ENCODE measurements around the gene CLDN7. TPM values are rescaled to one million over a fixed set of nuclear protein-coding genes. Genes with fewer than 3 reads are reported as not detected.
A peak's percentile ranks its signal among the peaks of the same experiment; 100 is the strongest.

CLDN7 gene, protein sequence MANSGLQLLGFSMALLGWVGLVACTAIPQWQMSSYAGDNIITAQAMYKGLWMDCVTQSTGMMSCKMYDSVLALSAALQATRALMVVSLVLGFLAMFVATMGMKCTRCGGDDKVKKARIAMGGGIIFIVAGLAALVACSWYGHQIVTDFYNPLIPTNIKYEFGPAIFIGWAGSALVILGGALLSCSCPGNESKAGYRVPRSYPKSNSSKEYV
- 0.71 TPM for total RNA-seq
- 1 to 10 TPM in 7 of 8 donors, under 1 TPM in 1; 0.28 to 8.8 (median 2.0) TPM for polyA plus RNA-seq (ENCODE audit: insufficient read depth in 1 of 8, insufficient read length in 8 of 8, low replicate concordance in 1 of 8)
- long read RNA-seq, donor 1, result 0 reads
- long read RNA-seq, donor 2, result 0 reads
- long read RNA-seq, donor 3, result 0 reads
- long read RNA-seq, donor 4, partial matches to known transcripts, result 0 of 1 reads
- long read RNA-seq, donor 4, other reads (novel, unspliced or antisense), result 0 of 1 reads
- long read RNA-seq, donor 5, result 0 reads
- long read RNA-seq, donor 6, result 0 reads
- long read RNA-seq, donor 7, result 0 reads
- long read RNA-seq, donor 8, result 0 reads
- long read RNA-seq, donor 9, result 0 reads
- long read RNA-seq, donor 10, result 0 reads
- long read RNA-seq, donor 11, partial matches to known transcripts, result 0 of 1 reads
- long read RNA-seq, donor 11, other reads (novel, unspliced or antisense), result 0 of 1 reads

DNA sequence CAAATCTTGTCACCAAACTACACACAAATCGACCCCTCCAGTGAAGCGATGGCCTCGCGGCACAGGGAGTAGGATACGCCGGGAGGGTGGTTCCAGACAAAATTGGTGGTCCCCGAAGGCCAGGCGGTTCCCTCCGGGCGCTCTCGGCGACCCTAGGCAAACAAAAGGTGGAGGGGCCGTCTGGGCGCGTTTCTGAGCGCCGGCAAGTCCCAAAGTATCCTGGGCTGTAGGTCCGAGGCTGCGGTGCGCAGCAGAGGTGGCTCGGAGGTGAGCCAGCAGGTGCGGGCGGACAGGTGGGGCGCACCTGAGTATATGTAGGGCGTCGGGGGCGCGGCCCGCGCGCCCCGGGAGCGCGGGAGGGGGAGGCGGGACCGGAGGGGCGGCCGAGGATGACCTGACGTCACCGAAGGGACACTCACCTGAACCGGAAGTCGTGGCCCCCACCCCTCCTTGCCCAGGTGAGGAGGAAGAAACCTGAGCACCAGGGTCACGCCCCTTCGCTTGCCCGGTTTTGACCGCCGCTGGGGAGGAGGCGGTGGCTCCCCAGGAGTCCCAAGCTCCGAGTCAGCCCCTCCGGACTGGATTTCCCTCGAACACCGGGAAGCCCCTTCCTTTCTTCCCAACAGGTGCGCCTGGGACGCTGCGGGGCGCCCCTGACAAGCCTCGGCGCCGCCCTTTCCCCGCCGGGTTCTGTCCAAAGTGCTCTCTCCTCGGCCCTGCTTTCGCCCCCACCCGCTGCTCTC is at the start of gene CLDN7:
Gene CLDN7, minus strand, starts transcription at position 287 of the 743 bp plus-strand sequence. CDS start 435 bp downstream, outside the sequence.
- WGBS (ENCODE audit: insufficient coverage), result 2% methylated on average over 58 of the region's 64 CpGs
- DNase-seq, result no peak
- H3K27me3 ChIP-seq (ENCODE audit: control insufficient read depth, insufficient read depth, low read length), result peaks cover 61% of the 10 kb centered on the region
- H3K9me3 ChIP-seq (replicated peaks; ENCODE audit: control insufficient read depth, low read depth, low read length), result no peaks in the 10 kb centered on the region
- peaks cover 24% of the 10 kb centered on the region for H3K4me1 ChIP-seq (ENCODE audit: control insufficient read depth, insufficient read depth, low read length)
- peak within 1 kb of the TSS; percentile 41 for H3K4me3 ChIP-seq (ENCODE audit: low read length)
- no peak within 1 kb of the TSS for H3K27ac ChIP-seq (ENCODE audit: low read length)
- peaks cover 22% of the 10 kb centered on the region for H3K36me3 ChIP-seq (ENCODE audit: control insufficient read depth, insufficient read depth, low read length)

DNA sequence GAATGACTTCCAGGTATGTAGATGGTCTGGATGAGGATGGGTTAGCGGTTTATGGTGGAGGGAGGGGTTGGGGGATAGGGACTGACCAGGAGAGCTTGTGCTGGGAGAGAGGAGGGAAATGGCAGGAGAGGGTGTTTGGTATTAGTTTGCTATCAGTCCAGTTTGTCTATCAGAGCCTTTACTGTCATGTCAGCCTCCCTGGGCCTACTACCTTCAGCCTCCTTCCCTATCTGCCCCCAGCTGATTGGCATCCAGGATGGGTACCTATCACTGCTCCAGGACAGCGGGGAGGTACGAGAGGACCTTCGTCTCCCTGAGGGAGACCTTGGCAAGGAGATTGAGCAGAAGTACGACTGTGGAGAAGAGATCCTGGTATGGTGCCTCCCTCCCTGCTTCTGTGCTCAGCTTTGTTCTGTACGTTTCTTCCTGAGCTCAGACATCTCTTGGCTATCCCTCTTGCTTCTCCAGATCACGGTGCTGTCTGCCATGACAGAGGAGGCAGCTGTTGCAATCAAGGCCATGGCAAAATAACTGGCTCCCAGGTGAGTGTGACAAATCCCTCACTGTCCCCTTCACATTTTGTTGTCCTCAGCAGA is 48.9 kb upstream of the CLDN7 start:
- H3K27me3 ChIP-seq (ENCODE audit: control insufficient read depth, insufficient read depth, low read length), result no peaks in the 10 kb centered on the region
- no peaks in the 10 kb centered on the region for H3K9me3 ChIP-seq (replicated peaks; ENCODE audit: control insufficient read depth, low read depth, low read length)
- DNase-seq, result no peak
- H3K36me3 ChIP-seq (ENCODE audit: control insufficient read depth, insufficient read depth, low read length), result peaks cover 55% of the 10 kb centered on the region
- no peak overlapping the region for H3K4me3 ChIP-seq (ENCODE audit: low read length)
- H3K27ac ChIP-seq (ENCODE audit: low read length), result no peak overlapping the region
- H3K4me1 ChIP-seq (ENCODE audit: control insufficient read depth, insufficient read depth, low read length), result peaks cover 43% of the 10 kb centered on the region
- 82% methylated on average over 7 of the region's 7 CpGs for WGBS (ENCODE audit: insufficient coverage)

DNA sequence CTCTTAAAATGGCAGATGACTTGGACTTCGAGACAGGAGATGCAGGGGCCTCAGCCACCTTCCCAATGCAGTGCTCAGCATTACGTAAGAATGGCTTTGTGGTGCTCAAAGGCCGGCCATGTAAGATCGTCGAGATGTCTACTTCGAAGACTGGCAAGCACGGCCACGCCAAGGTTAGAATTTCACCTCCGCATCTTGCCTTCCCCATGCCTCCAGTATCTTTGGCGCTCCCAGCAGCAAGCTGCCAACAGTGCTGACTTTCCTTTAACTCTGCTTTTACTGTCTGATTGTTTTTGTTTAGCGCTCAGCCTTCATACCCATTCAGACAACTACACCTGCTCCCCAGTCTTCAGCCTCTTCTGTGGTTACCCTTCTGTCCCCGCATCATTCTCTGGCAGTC is 47.4 kb upstream of the CLDN7 start:
- DNase-seq, result no peak
- Histone ChIP-seq H3K27ac (ENCODE audit: low read length) (peak overlapping the region; percentile 98), H3K4me3 (ENCODE audit: low read length) (no peak overlapping the region), H3K27me3 (ENCODE audit: control insufficient read depth, insufficient read depth, low read length) (no peaks in the 10 kb centered on the region), H3K36me3 (ENCODE audit: control insufficient read depth, insufficient read depth, low read length) (peaks cover 50% of the 10 kb centered on the region), H3K9me3 (replicated peaks; ENCODE audit: control insufficient read depth, low read depth, low read length) (no peaks in the 10 kb centered on the region), H3K4me1 (ENCODE audit: control insufficient read depth, insufficient read depth, low read length) (peaks cover 36% of the 10 kb centered on the region)
- 86% methylated on average over 12 of the region's 12 CpGs for WGBS (ENCODE audit: insufficient coverage)

DNA sequence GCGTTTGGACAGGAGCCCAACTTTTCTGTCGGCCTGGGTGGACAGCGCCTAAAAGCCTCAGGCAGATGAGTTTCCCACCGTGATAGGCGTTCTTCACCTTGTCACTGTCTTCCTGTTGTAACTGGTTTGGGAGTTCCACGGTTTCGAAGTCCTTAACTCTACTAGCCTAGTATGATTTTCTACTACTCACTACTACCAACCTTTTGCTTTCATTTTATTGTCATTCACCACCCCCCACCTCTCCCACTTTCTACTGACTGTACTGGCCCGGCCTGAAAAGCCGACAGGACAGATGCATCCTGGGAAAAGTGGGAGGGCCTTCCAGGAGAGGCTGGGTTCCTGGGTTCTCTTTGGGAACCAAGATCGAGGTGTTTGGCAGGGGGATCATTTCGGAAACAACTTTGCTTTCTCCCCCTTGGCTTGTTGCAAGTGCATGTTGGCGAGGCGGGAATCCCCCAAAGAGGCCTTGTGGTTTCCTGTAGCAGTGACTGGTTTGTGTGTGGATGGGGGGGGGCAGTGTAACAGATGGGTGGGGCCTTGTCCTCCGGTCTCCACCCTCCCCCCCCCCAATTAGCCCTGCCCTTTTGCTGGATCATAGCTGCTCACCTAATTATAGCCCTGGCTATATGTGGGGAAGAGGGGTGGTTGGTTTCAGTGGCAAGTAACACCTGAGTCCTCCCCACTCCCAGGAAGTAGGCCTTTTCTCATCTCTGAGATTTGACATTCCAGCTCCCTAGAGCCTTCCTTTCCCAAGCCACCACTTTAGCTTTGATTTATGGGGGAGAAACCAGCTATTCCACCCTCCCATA is 46.6 kb upstream of the CLDN7 start:
- Histone ChIP-seq H3K27me3 (ENCODE audit: control insufficient read depth, insufficient read depth, low read length) (no peaks in the 10 kb centered on the region), H3K27ac (ENCODE audit: low read length) (peak overlapping the region; percentile 98), H3K9me3 (replicated peaks; ENCODE audit: control insufficient read depth, low read depth, low read length) (no peaks in the 10 kb centered on the region), H3K4me3 (ENCODE audit: low read length) (peak overlapping the region; percentile 88), H3K36me3 (ENCODE audit: control insufficient read depth, insufficient read depth, low read length) (peaks cover 46% of the 10 kb centered on the region), H3K4me1 (ENCODE audit: control insufficient read depth, insufficient read depth, low read length) (peaks cover 28% of the 10 kb centered on the region)
- DNase-seq, result peak; percentile 90
- 0% methylated on average over 6 of the region's 14 CpGs for WGBS (ENCODE audit: insufficient coverage)

DNA sequence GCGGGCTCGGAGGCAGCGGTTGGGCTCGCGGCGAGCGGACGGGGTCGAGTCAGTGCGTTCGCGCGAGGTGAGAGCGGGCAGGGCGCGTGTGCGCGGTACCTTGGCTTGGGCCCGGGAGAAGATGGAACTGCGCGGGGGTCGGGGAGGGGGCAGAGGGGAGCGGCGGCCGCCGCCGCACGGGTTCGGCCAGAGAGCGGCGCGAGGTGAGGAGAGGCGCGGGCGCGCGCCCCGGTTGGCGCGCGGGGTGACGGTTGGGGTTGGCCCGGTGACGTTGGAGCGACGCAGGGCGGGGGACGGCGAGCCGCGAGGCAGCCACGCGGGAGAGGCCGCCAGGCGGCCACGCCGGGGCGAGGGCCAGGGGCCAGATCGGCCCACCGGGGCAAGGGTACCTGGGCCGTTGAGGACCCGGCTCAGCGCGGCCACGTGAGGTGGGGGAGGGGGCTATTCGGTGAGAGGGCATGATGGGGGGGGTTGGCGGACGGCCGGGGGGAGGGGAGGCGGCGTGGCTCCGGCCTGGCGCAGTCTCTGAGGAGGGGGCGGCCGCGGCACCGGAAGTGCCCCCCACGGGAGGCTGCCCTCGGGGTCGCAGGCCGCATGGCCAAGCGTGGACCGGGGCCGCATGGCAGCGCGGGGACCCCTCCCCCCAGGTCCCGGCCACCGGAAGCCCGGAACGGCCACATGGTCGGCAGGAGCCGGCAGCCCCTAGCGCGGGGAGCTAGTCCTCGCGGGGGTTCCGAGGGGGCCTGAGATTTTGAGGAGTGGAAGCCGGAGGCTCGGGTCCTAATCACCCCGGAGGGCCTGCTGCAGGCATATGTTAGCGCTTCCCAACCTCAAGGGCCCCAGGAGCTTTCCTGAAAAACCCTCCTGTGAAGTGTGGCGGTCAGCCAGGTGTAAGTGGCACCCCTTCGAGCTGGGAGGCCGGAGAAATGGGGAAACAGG is 45.7 kb upstream of the CLDN7 start:
- Histone ChIP-seq H3K27ac (ENCODE audit: low read length) (peak overlapping the region; percentile 98), H3K36me3 (ENCODE audit: control insufficient read depth, insufficient read depth, low read length) (peaks cover 37% of the 10 kb centered on the region), H3K4me1 (ENCODE audit: control insufficient read depth, insufficient read depth, low read length) (peaks cover 21% of the 10 kb centered on the region), H3K27me3 (ENCODE audit: control insufficient read depth, insufficient read depth, low read length) (no peaks in the 10 kb centered on the region), H3K9me3 (replicated peaks; ENCODE audit: control insufficient read depth, low read depth, low read length) (no peaks in the 10 kb centered on the region), H3K4me3 (ENCODE audit: low read length) (peak overlapping the region; percentile 88)
- WGBS (ENCODE audit: insufficient coverage), result 1% methylated on average over 93 of the region's 104 CpGs
- DNase-seq, result peak; percentile 67

DNA sequence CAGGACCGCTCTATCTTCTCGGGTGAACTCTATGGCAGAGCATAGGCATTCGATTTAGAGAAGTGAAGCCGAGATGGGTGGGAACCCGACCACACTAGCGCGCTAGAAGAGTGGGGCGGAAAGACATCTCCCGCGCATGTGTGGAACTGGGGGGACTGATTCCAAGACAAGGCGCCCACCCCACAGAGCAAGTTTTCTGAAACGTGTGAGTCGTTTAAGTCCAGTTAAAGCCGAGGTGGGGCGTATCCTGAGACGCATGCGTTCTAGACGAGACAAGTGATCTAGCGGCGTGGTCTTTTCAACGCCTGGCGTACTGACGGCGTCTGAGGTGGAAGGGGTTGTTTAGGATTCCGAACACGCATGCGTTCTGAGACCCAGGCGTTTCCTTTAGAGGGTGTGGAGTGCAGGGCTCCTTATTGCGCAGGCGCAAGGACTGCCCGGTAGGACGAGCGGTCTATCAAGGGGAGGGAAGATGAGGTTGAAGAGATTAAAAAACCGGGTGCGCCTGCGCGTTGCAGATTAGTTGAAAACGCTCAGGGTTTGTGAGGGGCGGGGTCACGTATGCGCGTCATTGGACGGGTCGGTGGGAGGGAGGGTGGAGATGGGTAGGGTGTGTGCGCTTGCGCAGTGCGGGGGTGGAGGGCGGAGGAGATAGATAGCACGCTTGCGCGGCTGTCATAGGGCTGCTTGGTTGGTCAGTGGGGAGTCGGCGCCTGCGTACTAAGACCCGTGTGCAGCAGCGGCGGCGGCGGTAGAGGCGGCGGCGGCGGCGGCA is 44.8 kb upstream of the CLDN7 start, which contains the start of gene EIF5A:
Gene EIF5A, plus strand, starts transcription at position 718 of the 775 bp plus-strand sequence. CDS start 2,008 bp downstream, outside the sequence.
- under 1% methylated on average over 63 of the region's 64 CpGs for WGBS (ENCODE audit: insufficient coverage)

DNA sequence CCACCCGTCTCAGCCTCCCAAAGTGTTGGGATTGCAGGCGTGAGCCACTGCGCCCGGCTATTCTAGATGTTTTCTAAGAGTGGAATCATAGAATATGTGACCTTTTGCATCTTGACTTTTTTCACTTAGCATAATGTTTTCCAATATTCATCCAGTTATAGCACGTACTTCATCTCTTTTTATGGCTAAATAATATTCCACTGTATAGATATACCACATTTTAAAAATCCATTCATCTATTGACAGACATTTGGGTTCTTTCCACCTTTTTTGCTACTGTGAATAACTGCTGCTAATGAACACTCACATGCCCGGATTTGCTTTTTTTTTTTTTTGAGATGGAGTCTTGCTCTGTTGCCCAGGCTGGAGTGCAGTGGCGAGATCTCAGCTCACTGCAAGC is 41.9 kb upstream of the CLDN7 start:
- no peak for DNase-seq
- H3K4me1 ChIP-seq (ENCODE audit: control insufficient read depth, insufficient read depth, low read length), result peaks cover 12% of the 10 kb centered on the region
- no peak overlapping the region for H3K4me3 ChIP-seq (ENCODE audit: low read length)
- H3K36me3 ChIP-seq (ENCODE audit: control insufficient read depth, insufficient read depth, low read length), result no peaks in the 10 kb centered on the region
- peaks cover 5% of the 10 kb centered on the region for H3K27me3 ChIP-seq (ENCODE audit: control insufficient read depth, insufficient read depth, low read length)
- no peaks in the 10 kb centered on the region for H3K9me3 ChIP-seq (replicated peaks; ENCODE audit: control insufficient read depth, low read depth, low read length)
- 87% methylated on average over 3 of the region's 7 CpGs for WGBS (ENCODE audit: insufficient coverage)
- H3K27ac ChIP-seq (ENCODE audit: low read length), result no peak overlapping the region

More for the DNA sequence above, 44.8 kb upstream of the CLDN7 start, which contains the start of gene EIF5A:
- peaks cover under 1% of the 10 kb centered on the region for H3K27me3 ChIP-seq (ENCODE audit: control insufficient read depth, insufficient read depth, low read length)
- H3K36me3 ChIP-seq (ENCODE audit: control insufficient read depth, insufficient read depth, low read length), result peaks cover 28% of the 10 kb centered on the region
- peak within 1 kb of the TSS; percentile 88 for H3K4me3 ChIP-seq (ENCODE audit: low read length)
- no peaks in the 10 kb centered on the region for H3K9me3 ChIP-seq (replicated peaks; ENCODE audit: control insufficient read depth, low read depth, low read length)
- DNase-seq, result peak; percentile 100
- peaks cover 21% of the 10 kb centered on the region for H3K4me1 ChIP-seq (ENCODE audit: control insufficient read depth, insufficient read depth, low read length)
- peak within 1 kb of the TSS; percentile 98 for H3K27ac ChIP-seq (ENCODE audit: low read length)

DNA sequence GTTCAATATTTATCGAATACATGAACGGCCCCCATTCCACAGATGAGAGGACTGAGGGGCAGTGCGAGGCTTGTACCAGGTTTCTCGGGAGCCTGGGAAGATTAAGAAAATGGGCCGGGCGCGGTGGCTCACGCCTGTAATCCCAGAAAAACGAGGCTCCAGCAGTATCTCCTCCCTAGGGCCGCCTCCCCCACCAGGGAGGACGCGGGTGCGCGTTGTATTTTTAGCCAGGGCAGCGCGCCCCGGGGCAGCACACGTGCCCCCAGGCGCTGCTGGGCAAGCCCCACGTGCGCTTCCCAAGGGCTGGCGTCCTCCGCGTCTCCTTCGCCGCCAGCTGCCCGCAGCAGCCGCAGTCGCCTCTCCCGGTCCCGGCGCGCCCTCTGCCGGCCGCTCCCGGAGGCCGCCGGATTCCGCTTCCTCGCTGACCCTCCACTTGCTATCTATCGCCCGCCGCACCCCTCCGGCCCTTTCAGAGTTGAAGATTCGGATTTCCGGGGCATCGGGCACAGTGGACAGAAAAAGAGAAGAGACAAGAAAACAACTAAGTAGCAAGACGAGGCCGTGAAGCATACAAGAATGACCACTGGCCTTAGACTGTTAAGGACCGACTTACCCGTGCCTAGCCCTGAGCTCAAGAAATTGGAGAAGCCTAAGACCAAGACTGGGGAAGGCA is 34.0 kb upstream of the CLDN7 start:
- peak; percentile 84 for DNase-seq
- WGBS (ENCODE audit: insufficient coverage), result 4% methylated on average over 36 of the region's 51 CpGs
- no peaks in the 10 kb centered on the region for H3K9me3 ChIP-seq (replicated peaks; ENCODE audit: control insufficient read depth, low read depth, low read length)
- H3K27me3 ChIP-seq (ENCODE audit: control insufficient read depth, insufficient read depth, low read length), result peaks cover 59% of the 10 kb centered on the region
- peak overlapping the region; percentile 51 for H3K27ac ChIP-seq (ENCODE audit: low read length)
- peak overlapping the region; percentile 1 for H3K4me3 ChIP-seq (ENCODE audit: low read length)
- H3K4me1 ChIP-seq (ENCODE audit: control insufficient read depth, insufficient read depth, low read length), result peaks cover 42% of the 10 kb centered on the region
- no peaks in the 10 kb centered on the region for H3K36me3 ChIP-seq (ENCODE audit: control insufficient read depth, insufficient read depth, low read length)

Measured in muscle of leg (tissue), 16 donors.